ENCODE results near the gene CES4A.

CES4A gene

DNA sequence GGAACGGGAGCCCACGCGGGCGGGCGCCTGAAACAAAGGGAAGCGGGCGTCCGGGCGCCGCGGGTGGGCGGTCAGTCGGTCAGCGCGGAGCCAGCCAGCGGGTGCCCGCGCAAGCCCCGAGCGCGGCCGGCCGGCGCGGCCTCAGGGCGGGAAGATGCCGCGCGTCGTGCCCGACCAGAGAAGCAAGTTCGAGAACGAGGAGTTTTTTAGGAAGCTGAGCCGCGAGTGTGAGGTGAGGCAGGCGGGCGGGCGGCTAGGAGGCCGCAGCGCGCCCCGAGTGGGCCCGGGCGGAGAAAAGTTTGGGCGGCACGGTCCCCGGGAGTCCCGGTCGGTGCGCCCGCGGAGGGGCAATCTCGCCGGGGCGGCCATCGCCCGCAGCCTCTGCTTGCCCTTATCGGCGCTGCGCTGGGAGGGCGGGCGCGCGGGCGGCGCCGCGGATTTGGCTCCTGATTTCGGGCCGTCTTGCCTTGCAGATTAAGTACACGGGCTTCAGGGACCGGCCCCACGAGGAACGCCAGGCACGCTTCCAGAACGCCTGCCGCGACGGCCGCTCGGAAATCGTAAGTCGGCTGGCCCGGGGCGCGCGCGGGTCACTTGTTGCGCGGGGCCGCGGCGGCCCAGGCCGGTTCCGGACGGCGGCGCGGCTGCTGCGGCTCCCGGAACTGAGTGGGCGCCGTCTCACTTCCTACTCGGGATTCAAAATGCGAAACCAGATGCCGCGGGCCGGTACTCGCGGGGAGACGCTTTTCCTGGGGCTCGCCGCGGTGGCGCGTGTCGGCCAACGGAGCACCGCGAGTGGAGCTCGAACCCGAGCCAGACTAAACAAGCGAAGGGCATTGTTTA is 41.1 kb downstream of the CES4A start:
- DNase-seq (ENCODE audit: low spot score) (no peak), ATAC-seq (ENCODE audit: low read depth) (peak; percentile 56)
- no peaks in the 10 kb centered on the region for H3K27me3 ChIP-seq (ENCODE audit: insufficient read depth, poor library complexity, severe bottlenecking)
- peak overlapping the region; percentile 83 for H3K27ac ChIP-seq (ENCODE audit: poor library complexity, severe bottlenecking)
- H3K4me3 ChIP-seq (ENCODE audit: severe bottlenecking), result peak overlapping the region; percentile 76
- TF ChIP-seq, protein P1, sequence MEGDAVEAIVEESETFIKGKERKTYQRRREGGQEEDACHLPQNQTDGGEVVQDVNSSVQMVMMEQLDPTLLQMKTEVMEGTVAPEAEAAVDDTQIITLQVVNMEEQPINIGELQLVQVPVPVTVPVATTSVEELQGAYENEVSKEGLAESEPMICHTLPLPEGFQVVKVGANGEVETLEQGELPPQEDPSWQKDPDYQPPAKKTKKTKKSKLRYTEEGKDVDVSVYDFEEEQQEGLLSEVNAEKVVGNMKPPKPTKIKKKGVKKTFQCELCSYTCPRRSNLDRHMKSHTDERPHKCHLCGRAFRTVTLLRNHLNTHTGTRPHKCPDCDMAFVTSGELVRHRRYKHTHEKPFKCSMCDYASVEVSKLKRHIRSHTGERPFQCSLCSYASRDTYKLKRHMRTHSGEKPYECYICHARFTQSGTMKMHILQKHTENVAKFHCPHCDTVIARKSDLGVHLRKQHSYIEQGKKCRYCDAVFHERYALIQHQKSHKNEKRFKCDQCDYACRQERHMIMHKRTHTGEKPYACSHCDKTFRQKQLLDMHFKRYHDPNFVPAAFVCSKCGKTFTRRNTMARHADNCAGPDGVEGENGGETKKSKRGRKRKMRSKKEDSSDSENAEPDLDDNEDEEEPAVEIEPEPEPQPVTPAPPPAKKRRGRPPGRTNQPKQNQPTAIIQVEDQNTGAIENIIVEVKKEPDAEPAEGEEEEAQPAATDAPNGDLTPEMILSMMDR (IDR thresholded peaks at IDR 0.05; ENCODE audit: poor library complexity, severe bottlenecking), result no peak
- H3K9me3 ChIP-seq (ENCODE audit: severe bottlenecking), result no peaks in the 10 kb centered on the region
- no peaks in the 10 kb centered on the region for H3K4me1 ChIP-seq (ENCODE audit: insufficient read depth, poor library complexity, severe bottlenecking)
- peaks cover 26% of the 10 kb centered on the region for H3K36me3 ChIP-seq (ENCODE audit: low read depth)

DNA sequence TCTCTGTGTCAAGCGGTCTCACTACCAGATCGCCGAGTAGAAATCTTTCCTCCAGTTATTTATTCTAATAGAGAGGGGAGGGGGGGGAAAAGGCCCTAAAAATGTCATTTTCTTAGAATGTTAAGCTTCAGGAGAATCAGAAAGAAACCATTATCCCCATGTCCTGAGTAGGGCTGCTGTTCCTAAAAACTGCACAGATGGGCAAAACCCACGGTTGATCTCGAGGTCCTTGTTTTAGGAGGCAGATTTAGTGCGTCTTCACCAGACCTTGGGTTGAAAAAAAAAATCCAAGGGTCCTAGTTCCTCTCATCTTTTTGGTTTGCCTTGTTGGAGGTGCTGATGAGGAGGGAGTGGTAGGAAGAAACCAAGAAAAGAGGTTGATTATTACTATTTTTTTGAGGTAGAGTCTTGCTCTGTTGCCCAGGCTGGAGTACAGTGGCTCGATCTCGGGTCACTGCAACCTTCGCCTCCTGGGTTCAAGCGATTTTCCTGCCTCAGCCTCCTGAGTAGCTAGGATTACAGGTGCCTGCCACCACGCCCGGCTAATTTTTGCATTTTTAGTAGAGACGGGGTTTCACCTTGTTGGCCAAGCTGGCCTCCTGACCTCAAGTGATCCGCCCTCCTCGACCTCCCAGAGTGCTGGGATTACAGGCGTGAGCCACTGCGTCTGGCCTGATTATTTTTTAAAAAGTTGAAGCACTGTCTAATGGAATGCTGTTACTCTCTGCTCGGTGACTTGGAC is 42.0 kb downstream of the CES4A start:
- no peaks in the 10 kb centered on the region for H3K27me3 ChIP-seq (ENCODE audit: insufficient read depth, poor library complexity, severe bottlenecking)
- peak overlapping the region; percentile 83 for H3K27ac ChIP-seq (ENCODE audit: poor library complexity, severe bottlenecking)
- TF ChIP-seq, protein P1 (IDR thresholded peaks at IDR 0.05; ENCODE audit: poor library complexity, severe bottlenecking), result no peak
- ATAC-seq (ENCODE audit: low read depth) (no peak), DNase-seq (ENCODE audit: low spot score) (no peak)
- no peaks in the 10 kb centered on the region for H3K4me1 ChIP-seq (ENCODE audit: insufficient read depth, poor library complexity, severe bottlenecking)
- peak overlapping the region; percentile 76 for H3K4me3 ChIP-seq (ENCODE audit: severe bottlenecking)
- peaks cover 28% of the 10 kb centered on the region for H3K36me3 ChIP-seq (ENCODE audit: low read depth)
- no peaks in the 10 kb centered on the region for H3K9me3 ChIP-seq (ENCODE audit: severe bottlenecking)

DNA sequence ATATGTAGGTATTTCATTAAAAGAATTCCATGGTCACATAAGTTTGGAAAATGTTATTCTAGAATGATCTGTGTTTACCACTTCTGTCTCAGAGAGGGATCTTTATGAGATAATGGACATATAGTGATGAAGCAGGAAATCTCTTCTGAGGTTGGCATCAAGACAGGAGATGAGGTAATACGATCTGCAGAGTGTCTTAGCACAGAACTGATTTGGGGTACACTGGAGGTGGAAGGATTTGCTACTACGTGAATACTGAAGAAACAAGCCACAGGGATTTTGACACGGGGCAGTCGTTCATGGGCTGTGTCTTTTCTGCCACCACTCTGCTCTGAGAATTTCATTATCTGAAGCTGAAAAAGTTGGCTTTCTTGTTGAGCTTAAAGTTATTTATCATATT is 46.1 kb downstream of the CES4A start:
- TF ChIP-seq, protein P1 (IDR thresholded peaks at IDR 0.05; ENCODE audit: poor library complexity, severe bottlenecking), result no peak
- Histone ChIP-seq H3K4me1 (ENCODE audit: insufficient read depth, poor library complexity, severe bottlenecking) (no peaks in the 10 kb centered on the region), H3K36me3 (ENCODE audit: low read depth) (peaks cover 65% of the 10 kb centered on the region), H3K27me3 (ENCODE audit: insufficient read depth, poor library complexity, severe bottlenecking) (no peaks in the 10 kb centered on the region), H3K4me3 (ENCODE audit: severe bottlenecking) (no peak overlapping the region), H3K27ac (ENCODE audit: poor library complexity, severe bottlenecking) (no peak overlapping the region), H3K9me3 (ENCODE audit: severe bottlenecking) (no peaks in the 10 kb centered on the region)
- ATAC-seq (ENCODE audit: low read depth) (no peak), DNase-seq (ENCODE audit: low spot score) (no peak)

DNA sequence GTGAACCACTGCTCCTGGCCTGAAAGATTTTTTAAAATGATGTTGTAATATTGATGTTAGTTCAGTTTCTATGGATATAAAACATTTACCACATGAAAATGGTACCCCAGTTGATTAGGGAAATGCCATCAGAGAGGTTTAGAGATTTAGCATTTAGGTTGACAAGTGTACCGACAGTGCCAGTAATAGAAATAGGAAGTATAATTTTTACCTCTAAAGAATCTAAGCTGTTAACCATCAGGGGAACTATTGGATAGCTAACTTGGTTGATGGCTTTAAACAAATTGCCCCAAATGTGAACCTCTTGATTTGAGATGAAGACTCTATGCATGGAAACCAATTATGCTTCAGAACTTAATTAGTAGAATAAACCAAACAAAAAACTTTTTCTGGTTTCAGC is 47.0 kb downstream of the CES4A start:
- no peaks in the 10 kb centered on the region for H3K4me1 ChIP-seq (ENCODE audit: insufficient read depth, poor library complexity, severe bottlenecking)

More for the DNA sequence above, 47.0 kb downstream of the CES4A start:
- Histone ChIP-seq H3K36me3 (ENCODE audit: low read depth) (peaks cover 74% of the 10 kb centered on the region), H3K4me3 (ENCODE audit: severe bottlenecking) (no peak overlapping the region), H3K27me3 (ENCODE audit: insufficient read depth, poor library complexity, severe bottlenecking) (no peaks in the 10 kb centered on the region), H3K27ac (ENCODE audit: poor library complexity, severe bottlenecking) (no peak overlapping the region), H3K9me3 (ENCODE audit: severe bottlenecking) (no peaks in the 10 kb centered on the region)
- DNase-seq (ENCODE audit: low spot score) (no peak), ATAC-seq (ENCODE audit: low read depth) (no peak)
- TF ChIP-seq, protein P1 (IDR thresholded peaks at IDR 0.05; ENCODE audit: poor library complexity, severe bottlenecking), result no peak

Data from RWPE2 (cell line).